ENCODE results near the gene HELZ. TPM values are rescaled to one million over a fixed set of nuclear protein-coding genes. Genes with fewer than 3 reads are reported as not detected.

The HELZ gene
- polyA plus RNA-seq, 3 donors = 24.8 to 44.1 (median 39.9) TPM

GRCh38 chr17:67124450-67125148, 120.4 kb downstream of the HELZ start:
- Mint-ChIP-seq H3K4me1 (peaks cover 8% of the 10 kb centered on the region), H3K27me3 (ENCODE audit: low read depth in 3 of 3) (no peaks in the 10 kb centered on the region), H3K36me3 (peaks cover 52 to 72% of the 10 kb centered on the region in 2 donors), H3K9me3 (no peaks in the 10 kb centered on the region), H3K27ac (no peak overlapping the region), H3K4me3 (no peak overlapping the region)
- no peak for TF ChIP-seq CTCF (IDR thresholded peaks at IDR 0.05)
- intact Hi-C loops (cut with micrococcal nuclease) = no loop called here
- peaks cover 38% of the 10 kb centered on the region for H4K20me1 ChIP-seq (ENCODE audit: insufficient read depth, low read length)
- no peak overlapping the region for H3K27ac ChIP-seq (ENCODE audit: low read depth in 1 of 2, low read length in 2 of 2)
- no peak overlapping the region for H3K4me3 ChIP-seq (replicated peaks in 1 of 3; ENCODE audit: low read depth in 2 of 3, low read length in 3 of 3)
- no peaks in the 10 kb centered on the region for H3K9me3 ChIP-seq (replicated peaks in 1 of 2; ENCODE audit: control insufficient read depth in 1 of 2, insufficient read depth in 1 of 2, low read length in 2 of 2)
- peaks cover 7% of the 10 kb centered on the region for H3K79me2 ChIP-seq (ENCODE audit: insufficient read depth, low read length)
- no peak overlapping the region for H3K9ac ChIP-seq (ENCODE audit: insufficient read depth, low read length, poor library complexity, severe bottlenecking)
- H3K4me2 ChIP-seq (replicated peaks; ENCODE audit: extremely low read depth, low read length, poor library complexity, severe bottlenecking) = no peak overlapping the region
- H2AFZ ChIP-seq (ENCODE audit: insufficient read depth, low read depth, low read length, poor library complexity, severe bottlenecking) = no peak overlapping the region
- DNase-seq = no peak
- H3K36me3 ChIP-seq (replicated peaks in 1 of 2; ENCODE audit: control insufficient read depth in 1 of 2, insufficient read depth in 2 of 2, low read length in 2 of 2) = peaks cover 61 to 91% of the 10 kb centered on the region in 2 donors
- peaks cover 0 to 7% of the 10 kb centered on the region in 2 donors for H3K4me1 ChIP-seq (ENCODE audit: control insufficient read depth in 1 of 2, insufficient read depth in 2 of 2, low read length in 2 of 2)
- H3K27me3 ChIP-seq (ENCODE audit: control insufficient read depth in 2 of 2, insufficient read depth in 2 of 2, low read length in 2 of 2) = no peaks in the 10 kb centered on the region
- WGBS (ENCODE audit: insufficient coverage) = no CpG with 5 or more reads among the region's 4 CpGs

GRCh38 chr17:67123699-67124098, 121.3 kb downstream of the HELZ start:
- no peak overlapping the region for H3K4me3 Mint-ChIP-seq
- intact Hi-C loops (cut with micrococcal nuclease) = no loop called here
- no peak overlapping the region for H2AFZ ChIP-seq (ENCODE audit: insufficient read depth, low read depth, low read length, poor library complexity, severe bottlenecking)
- H3K4me1 ChIP-seq (ENCODE audit: control insufficient read depth in 1 of 2, insufficient read depth in 2 of 2, low read length in 2 of 2) = peaks cover 0 to 7% of the 10 kb centered on the region in 2 donors
- H3K27ac Mint-ChIP-seq = no peak overlapping the region
- TF ChIP-seq CTCF (IDR thresholded peaks at IDR 0.05) = no peak
- no peak overlapping the region for H3K9ac ChIP-seq (ENCODE audit: insufficient read depth, low read length, poor library complexity, severe bottlenecking)
- H4K20me1 ChIP-seq (ENCODE audit: insufficient read depth, low read length) = peaks cover 45% of the 10 kb centered on the region
- H3K27ac ChIP-seq (ENCODE audit: low read depth in 1 of 2, low read length in 2 of 2) = no peak overlapping the region
- no peak overlapping the region for H3K4me2 ChIP-seq (replicated peaks; ENCODE audit: extremely low read depth, low read length, poor library complexity, severe bottlenecking)
- no peaks in the 10 kb centered on the region for H3K9me3 Mint-ChIP-seq
- H3K4me3 ChIP-seq (replicated peaks in 1 of 3; ENCODE audit: low read depth in 2 of 3, low read length in 3 of 3) = no peak overlapping the region
- no peaks in the 10 kb centered on the region for H3K27me3 ChIP-seq (ENCODE audit: control insufficient read depth in 2 of 2, insufficient read depth in 2 of 2, low read length in 2 of 2)
- DNase-seq = no peak
- H3K4me1 Mint-ChIP-seq = peaks cover 8% of the 10 kb centered on the region
- peaks cover 7% of the 10 kb centered on the region for H3K79me2 ChIP-seq (ENCODE audit: insufficient read depth, low read length)
- peaks cover 65 to 97% of the 10 kb centered on the region in 2 donors for H3K36me3 ChIP-seq (replicated peaks in 1 of 2; ENCODE audit: control insufficient read depth in 1 of 2, insufficient read depth in 2 of 2, low read length in 2 of 2)
- no peaks in the 10 kb centered on the region for H3K27me3 Mint-ChIP-seq (ENCODE audit: low read depth in 3 of 3)
- H3K9me3 ChIP-seq (replicated peaks in 1 of 2; ENCODE audit: control insufficient read depth in 1 of 2, insufficient read depth in 1 of 2, low read length in 2 of 2) = no peaks in the 10 kb centered on the region
- H3K36me3 Mint-ChIP-seq = peaks cover 55 to 77% of the 10 kb centered on the region in 2 donors

Measured in CD14-positive monocyte (primary cell).